Measurements from ENCODE around the gene KRTAP1-3.

DNA sequence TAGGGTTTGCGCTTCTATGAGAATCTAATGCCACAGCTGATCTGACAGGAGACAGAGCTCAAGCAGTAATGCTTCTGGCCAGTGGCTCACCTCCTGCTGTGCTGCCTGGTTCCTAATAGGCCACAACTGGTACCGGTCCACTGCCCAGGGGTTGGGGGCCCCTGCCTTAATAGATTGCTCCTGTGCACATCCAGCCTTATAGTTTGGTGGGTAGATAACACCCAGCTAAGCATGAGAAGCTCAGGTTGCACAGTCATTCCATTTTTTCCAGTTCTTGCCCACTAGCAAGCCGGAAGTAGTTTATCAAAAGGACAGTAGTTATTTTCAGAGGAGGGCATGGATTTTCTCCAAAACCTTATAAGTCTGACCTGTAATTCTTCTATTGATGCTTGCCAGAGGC, 15.3 kb downstream of the KRTAP1-3 start:
- TF ChIP-seq CTCF (conservative IDR thresholded peaks at IDR 0.05; ENCODE audit: low read length) (no peak), EZH2phosphoT487 (IDR thresholded peaks at IDR 0.05; ENCODE audit: borderline replicate concordance, low read depth, low read length) (no peak)

Data from OCI-LY7 (cell line).